Hematopoietic multipotent progenitor cell treated with erythropoietin and hydrocortisone succinate and interleukin-3 and kit ligand, for 6 days (in vitro differentiated cells): Measurements from ENCODE around the gene ZNF791.
A peak's percentile ranks its signal among the peaks of the same experiment; 100 is the strongest.
"Not testable (repeated sequence)": the region's sequence is repeated elsewhere in the genome, so short reads cannot be mapped to it uniquely, and the experiment has no call there.

Experiments used
- DNase-seq: peaks from one replicate; pipeline ENCODE4 v3.0.0-alpha.2; 2015

ZNF791 gene

DNA sequence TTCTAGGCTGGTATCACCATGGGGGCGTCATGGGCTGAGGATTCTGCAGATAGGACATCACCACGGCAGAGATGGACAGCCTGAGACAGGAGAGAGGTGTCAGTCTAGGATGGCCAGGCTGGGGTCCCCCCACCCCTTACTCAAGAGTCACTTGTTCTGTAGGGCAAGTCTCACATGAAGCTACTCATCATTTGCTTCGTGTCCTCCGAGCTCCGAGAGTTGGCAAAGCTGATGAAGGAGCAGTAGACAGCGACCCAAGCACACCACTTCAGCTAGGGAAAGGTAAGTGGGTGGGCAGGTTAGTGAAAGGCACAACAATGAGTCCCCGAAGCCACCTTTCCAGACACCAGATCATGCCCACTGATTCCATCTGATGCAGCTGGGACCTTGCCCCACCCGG, 57.6 kb downstream of the ZNF791 start:
- DNase-seq: no peak

DNA sequence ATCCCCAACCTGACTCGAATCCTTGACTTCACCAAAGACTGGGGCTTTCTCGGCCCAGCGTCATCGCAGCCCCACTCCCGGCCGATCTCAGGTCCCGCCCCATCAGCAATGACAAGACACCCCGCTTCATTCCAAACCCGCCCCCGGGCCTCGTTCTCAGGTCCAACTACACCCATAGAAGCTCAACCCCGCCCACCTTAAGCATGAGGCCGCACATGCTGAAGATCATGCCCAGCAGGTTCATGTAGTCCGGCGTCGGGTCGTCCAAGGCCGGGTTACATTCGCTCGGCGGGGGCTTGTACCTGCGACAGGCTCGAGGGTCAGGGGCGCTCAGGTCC, 58.2 kb downstream of the ZNF791 start:
- peak; percentile 82 for DNase-seq

- DNase-seq: peak; percentile 90
Measured at GRCh38 chr19:12669270-12670158, 58.8 kb downstream of the ZNF791 start.

GRCh38 chr19:12670159-12670928, 59.6 kb downstream of the ZNF791 start:
- DNase-seq: no peak

DNA sequence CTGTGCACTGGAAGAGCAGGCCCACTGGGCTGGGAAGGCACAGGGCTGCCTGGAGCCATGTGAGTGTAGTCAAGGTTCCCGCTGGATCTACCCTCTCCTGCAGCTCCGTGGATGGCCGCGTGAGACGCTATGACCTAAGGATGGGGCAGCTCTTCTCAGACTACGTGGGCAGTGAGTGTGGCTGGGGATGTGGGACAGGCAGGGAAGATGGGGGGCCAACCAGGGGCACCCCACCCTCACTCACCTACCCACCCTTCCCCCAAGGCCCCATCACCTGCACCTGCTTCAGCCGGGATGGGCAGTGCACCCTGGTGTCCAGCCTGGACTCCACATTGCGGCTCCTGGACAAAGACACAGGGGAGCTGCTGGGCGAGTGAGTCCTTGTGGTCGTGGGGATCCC, 62.0 kb downstream of the ZNF791 start:
- DNase-seq: no peak

DNA sequence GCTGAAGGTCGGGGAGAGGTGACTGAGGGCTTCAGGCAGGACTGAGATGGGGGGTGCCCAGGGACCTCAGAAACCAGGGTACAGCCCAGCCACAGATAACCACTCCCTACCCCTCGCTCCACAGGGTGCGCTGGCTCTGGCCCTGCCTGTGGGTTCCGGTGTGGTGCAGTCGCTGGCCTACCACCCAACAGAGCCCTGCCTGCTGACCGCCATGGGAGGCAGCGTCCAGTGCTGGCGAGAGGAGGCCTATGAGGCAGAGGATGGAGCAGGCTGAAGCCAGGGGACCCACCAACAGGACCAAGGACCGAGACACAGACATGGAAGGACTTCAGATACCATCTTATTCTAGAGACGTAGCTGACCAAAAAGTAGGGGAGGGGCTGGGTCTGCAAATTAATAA, 64.7 kb downstream of the ZNF791 start:
- DNase-seq: no peak

DNA sequence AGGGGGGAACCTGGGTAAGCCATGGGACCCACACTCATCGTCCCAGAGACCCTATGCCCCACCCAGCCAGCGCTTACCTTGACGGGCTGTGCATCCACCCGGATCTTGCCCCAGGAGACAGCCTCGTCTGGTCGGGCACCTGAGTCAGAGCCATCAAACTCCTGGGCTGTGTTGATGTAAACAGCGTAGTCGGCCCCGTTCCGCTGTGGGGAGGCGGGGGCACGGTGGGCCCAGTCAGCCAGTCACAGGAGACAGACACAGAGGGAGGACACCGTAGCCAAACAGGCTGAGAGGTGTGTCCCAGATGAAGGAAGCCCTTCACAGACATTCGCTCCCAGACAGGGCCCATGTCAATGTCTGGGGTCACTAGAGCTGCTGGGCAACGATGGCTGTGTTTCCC, 65.2 kb downstream of the ZNF791 start:
- no peak for DNase-seq

DNA sequence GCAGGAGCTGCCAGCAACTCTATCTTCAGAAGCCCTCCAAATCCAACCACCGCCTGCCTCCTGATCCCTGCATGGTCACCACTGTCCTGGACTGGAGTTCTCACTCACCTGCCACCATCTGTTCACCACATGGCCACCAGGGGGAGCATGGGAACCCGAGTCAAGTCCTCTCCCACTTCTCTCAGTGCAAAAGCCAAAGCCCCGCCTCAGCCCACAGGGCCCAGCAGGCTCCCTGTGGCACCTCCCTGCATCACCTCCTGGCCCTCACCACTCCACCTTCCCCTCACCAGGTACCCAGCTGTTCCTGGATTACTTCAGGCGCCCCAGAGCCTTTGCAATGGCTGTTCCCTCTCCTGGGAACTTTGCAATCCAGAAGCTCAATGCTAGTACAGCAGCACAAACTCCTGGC, 65.7 kb downstream of the ZNF791 start:
- peak; percentile 92 for DNase-seq

GRCh38 chr19:12676928-12677327, 66.2 kb downstream of the ZNF791 start:
- DNase-seq: peak; percentile 4

DNA sequence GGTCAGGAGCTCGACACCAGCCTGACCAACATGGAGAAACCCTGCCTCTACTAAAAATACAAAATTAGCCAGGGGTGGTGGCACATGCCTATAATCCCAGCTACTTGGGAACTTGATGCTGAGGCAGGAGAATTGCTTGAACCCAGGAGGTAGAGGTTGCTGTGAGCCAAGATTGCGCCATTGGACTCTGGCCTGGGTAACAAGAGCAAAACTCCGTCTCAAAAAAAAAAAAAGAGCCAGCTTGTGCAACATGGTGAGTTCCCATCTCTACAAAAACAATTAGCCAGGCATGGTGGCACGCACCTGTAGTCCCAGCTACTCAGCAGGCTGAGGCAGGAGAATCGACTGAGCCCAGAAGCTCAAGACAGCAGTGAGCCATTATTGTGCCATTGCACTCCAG, 67.3 kb downstream of the ZNF791 start:
- not testable (repeated sequence) for DNase-seq

- no peak for DNase-seq
Measured at GRCh38 chr19:12680034-12680433, 69.3 kb downstream of the ZNF791 start.

DNA sequence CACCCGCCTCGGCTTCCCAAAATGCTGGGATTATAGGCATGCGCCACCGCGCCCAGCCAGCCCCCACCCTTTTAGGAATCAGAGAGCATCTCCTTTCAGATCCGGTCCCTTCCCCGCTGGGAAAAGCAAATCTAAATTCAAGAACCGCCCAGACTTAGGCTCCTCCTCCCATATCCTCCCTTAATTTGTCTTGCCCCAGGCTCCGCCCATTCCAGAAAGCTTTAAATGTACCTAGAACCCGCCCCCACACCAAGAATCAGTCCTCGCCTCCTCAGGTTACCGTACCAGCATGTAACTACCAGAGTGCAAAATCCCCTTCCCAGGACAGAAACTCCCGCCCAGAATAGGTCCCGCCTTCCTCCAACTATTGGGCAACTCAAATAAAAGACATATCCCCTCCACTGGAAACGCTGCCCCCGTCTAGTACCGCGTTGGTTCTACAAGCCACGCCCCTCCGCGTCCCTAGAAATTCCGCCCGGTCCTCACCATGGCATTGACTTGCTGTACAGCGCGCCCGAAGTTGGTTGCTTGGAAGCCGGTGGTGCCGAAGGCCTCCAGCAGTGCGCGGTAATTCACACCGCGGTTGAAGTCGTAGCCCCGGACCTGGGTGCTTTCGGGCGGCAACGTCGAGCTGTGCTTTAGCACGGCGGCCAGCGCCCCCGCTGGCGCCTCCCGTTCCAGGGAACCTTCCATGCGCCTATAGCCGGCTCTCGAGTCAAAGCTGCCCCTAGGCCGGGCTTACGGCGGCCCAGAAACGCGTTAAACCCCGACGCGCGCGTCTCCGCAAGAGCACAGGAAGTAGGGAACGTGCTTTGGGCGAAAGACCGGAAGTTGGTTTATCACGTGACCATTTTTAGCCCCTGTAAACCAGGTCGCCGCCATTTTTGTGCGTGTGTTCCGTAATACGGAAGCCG, 70.6 kb downstream of the ZNF791 start, which contains the start of gene DHPS:
TSS of gene DHPS (minus strand) at position 807 of the 914 bp plus-strand sequence. CDS start at position 693, 114 bp downstream.
- DNase-seq: peak; percentile 99
